GM23248 (cell line): ENCODE results near the gene U2AF1.
"Not testable (repeated sequence)": the region's sequence is repeated elsewhere in the genome, so short reads cannot be mapped to it uniquely, and the experiment has no call there.

Experiments used
- EZH2 ChIP-seq: fragments of 200-600 bp; sonication (generic); IDR thresholded peaks from 2 replicates; pipeline ENCODE4 v1.6.1; 2018; ENCODE audit warnings: antibody characterized with exemption, mild to moderate bottlenecking; ENCODE audit not compliant: insufficient read depth, poor library complexity, severe bottlenecking
- EZH2phosphoT487 ChIP-seq: fragments of 200-600 bp; sonication (generic); IDR thresholded peaks from 2 replicates; pipeline ENCODE4 v1.6.1; 2018; ENCODE audit warnings: antibody characterized with exemption, moderate library complexity, mild to moderate bottlenecking, low read depth; ENCODE audit not compliant: insufficient read depth

DNA sequence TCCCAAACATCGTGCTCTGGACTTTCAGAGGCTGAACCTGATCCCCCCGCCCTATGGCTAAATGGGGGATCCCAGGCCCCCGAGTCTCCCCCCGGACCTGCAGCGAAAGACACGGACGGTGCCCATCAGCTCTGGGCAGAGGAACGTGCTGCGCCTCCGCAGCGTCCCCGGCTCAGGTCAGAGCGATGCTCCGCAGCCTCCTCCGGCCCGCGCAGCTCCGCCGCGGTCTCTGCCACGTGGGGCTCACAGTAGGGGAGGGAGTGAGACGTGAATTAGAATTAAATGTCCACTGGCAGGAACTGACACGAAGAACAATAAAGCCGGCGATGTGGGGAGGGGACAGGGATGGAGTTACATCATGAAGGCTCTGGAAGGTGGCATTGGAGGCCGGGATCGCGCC is 30.7 kb downstream of the U2AF1 start:
- TF ChIP-seq EZH2, EZH2phosphoT487: not testable (repeated sequence)
